HG03139 (cell line): Measurements from ENCODE around the gene HDGFL2.

Experiments used
- ATAC-seq: cut with Tn5 transposase; IDR thresholded peaks from one replicate; pipeline ENCODE4 v1.9.1; 2021; ENCODE audit not compliant: unreplicated experiment

HDGFL2 gene

DNA sequence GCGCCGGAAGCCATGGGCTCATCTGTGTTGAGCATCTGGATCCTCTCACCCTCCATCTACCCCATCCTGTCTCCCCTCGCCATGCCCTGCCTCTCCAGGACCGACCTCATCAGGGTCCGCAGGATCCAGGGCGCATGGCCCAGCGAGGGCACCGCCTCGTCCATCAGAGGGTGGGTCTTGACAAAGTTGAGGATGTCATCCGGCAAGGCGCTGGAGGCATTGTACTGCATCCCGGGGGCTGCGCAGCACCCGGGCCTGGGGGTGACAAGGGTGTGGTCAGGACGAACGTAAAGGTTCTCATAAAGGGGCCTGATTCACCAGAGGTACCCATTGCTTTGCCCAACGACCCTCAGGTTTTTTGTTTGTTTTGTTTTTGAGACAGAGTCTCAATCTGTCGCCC is 77.9 kb downstream of the HDGFL2 start:
- ATAC-seq, result no peak

DNA sequence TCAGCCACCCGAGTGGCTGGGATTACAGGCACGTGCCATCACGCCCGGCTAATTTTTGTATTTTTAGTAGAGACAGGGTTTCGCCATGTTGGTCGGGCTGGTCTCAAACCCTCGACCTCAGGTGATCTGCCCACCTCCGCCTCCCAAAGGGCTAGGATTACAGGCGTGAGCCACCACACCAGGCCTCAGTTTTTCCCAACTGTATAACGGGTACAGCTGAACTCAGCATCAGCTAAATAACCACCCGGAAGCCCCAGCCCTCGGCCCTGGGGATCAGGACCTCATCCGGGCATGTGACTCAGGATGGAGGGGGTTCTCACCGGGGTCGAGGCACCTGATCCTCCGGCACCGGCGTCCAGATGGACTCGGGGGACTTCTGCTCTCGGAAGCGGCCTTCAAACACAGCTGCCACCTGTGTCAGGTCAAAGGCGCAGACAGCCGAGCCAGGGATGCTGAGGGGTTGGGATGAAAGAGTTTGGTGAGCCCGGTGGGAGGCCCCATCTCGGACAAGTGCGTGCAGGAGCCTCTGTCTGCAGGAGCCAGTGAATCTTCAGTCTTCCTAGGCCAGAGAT is 78.5 kb downstream of the HDGFL2 start:
- ATAC-seq, result no peak
